Spleen (tissue), 7 donors: Measurements from ENCODE around the gene BCOR.

Experiments used
- POLR2A ChIP-seq, 3 donors: fragments of 450-650 bp; IDR thresholded peaks; one replicate each; pipeline ENCODE4 v1.5.1; 2017; ENCODE audit warnings: antibody characterized with exemption in 3 of 3, mild to moderate bottlenecking in 1 of 3
- POLR2AphosphoS5 ChIP-seq, 3 donors: sonication (generic); formaldehyde crosslinking; IDR thresholded peaks; one replicate each; pipeline ENCODE4 v1.5.1; 2017; ENCODE audit warnings: antibody characterized with exemption in 3 of 3
- TF ChIP-seq, protein P1 (sequence below), 11 experiments: fragments of 200-600 bp in 7 of 11; fragments of 450-650 bp in 4 of 11; sonication (generic) in 4 of 11; IDR thresholded peaks in 8 of 11; conservative IDR thresholded peaks in 3 of 11; 1 replicate in 7 of 11; 2 replicates in 4 of 11; pipeline versions ENCODE4 v1.4.0 to v1.8.0; 2016 to 2021; ENCODE audit warnings: antibody characterized with exemption in 11 of 11, inconsistent platforms in 4 of 11, mild to moderate bottlenecking in 1 of 11
- donor health status: DM: no; HTN: no; CAD: no; lungs with moderate emphysema.
- donor health status: DM: no; HTN: no; CAD: no.
- donor health status: DM: no; HTN: no; CAD: no.

GRCh38 chrX:40081679-40082068 lies 16.1 kb downstream of the BCOR start:
- TF ChIP-seq POLR2A (IDR thresholded peaks at IDR 0.05) (no peak), POLR2AphosphoS5 (IDR thresholded peaks at IDR 0.05) (no peak)
- TF ChIP-seq, protein P1, sequence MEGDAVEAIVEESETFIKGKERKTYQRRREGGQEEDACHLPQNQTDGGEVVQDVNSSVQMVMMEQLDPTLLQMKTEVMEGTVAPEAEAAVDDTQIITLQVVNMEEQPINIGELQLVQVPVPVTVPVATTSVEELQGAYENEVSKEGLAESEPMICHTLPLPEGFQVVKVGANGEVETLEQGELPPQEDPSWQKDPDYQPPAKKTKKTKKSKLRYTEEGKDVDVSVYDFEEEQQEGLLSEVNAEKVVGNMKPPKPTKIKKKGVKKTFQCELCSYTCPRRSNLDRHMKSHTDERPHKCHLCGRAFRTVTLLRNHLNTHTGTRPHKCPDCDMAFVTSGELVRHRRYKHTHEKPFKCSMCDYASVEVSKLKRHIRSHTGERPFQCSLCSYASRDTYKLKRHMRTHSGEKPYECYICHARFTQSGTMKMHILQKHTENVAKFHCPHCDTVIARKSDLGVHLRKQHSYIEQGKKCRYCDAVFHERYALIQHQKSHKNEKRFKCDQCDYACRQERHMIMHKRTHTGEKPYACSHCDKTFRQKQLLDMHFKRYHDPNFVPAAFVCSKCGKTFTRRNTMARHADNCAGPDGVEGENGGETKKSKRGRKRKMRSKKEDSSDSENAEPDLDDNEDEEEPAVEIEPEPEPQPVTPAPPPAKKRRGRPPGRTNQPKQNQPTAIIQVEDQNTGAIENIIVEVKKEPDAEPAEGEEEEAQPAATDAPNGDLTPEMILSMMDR (IDR thresholded peaks at IDR 0.05 in 8 of 11, conservative IDR thresholded peaks at IDR 0.05 in 3 of 11) = no peak
